ENCODE results near the gene TPCN1. TPM values are rescaled to one million over a fixed set of nuclear protein-coding genes. Genes with fewer than 3 reads are reported as not detected.

The TPCN1 gene
- total RNA-seq, 2 donors from 2014 or later = 45.1 to 78.4 TPM

DNA sequence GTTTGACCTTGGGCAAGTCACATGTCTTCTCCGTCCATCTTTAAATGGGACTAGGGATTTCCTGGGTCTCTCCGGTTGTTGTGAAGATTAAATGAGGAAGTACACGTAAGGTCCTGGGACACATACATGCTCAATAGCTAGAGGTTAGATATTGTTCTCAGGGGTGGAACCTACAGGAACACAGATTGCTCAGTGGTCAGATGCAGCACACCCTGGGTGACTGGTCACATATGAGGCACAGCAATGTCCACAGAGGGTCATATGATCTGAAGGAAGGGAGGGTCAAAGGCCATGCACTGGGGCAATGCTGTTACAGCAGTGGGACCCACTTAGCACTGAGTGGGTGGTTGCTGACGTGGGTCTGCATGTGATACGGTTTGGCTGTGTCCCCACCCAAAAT is 125.1 kb downstream of the TPCN1 start:
- no peak for ATAC-seq
- no peaks in the 10 kb centered on the region for H3K4me1 ChIP-seq

DNA sequence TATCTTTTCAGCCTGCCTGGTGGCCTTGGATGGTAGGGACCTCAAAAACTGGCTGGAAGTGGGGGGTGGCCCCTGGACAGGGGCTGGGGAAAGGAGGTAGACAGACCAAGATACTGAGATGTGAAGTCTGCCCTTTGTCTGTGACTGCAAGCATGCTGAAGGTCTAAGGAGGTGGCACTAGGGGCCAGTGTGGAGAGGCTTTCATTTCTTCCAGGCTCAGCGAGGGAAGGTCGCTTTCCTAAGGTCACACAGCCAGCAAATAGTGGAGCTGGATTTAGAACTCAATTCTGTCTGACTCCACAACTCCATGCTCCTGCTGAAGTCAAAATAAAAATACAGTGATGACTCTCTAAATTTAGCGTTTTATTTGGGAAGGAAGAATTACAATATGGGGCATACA is 125.8 kb downstream of the TPCN1 start:
- intact Hi-C loops (cut with DNase I) = no loop called here
- no peaks in the 10 kb centered on the region for H3K4me1 ChIP-seq
- no peaks in the 10 kb centered on the region for H3K9me3 ChIP-seq
- H3K4me3 ChIP-seq = no peak overlapping the region
- no peaks in the 10 kb centered on the region for H3K36me3 ChIP-seq (replicated peaks in 1 of 2; ENCODE audit: insufficient read depth in 1 of 2, low read depth in 2 of 2)
- TF ChIP-seq POLR2A (IDR thresholded peaks at IDR 0.05) = no peak
- TF ChIP-seq, protein P1, sequence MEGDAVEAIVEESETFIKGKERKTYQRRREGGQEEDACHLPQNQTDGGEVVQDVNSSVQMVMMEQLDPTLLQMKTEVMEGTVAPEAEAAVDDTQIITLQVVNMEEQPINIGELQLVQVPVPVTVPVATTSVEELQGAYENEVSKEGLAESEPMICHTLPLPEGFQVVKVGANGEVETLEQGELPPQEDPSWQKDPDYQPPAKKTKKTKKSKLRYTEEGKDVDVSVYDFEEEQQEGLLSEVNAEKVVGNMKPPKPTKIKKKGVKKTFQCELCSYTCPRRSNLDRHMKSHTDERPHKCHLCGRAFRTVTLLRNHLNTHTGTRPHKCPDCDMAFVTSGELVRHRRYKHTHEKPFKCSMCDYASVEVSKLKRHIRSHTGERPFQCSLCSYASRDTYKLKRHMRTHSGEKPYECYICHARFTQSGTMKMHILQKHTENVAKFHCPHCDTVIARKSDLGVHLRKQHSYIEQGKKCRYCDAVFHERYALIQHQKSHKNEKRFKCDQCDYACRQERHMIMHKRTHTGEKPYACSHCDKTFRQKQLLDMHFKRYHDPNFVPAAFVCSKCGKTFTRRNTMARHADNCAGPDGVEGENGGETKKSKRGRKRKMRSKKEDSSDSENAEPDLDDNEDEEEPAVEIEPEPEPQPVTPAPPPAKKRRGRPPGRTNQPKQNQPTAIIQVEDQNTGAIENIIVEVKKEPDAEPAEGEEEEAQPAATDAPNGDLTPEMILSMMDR (IDR thresholded peaks at IDR 0.05) = no peak
- H3K27ac ChIP-seq = no peak overlapping the region
- no peaks in the 10 kb centered on the region for H3K27me3 ChIP-seq
- DNase-seq = no peak
- 86 to 92% methylated on average over 3 of the region's 3 CpGs for WGBS, 2 donors
- no peak for ATAC-seq

More for the DNA sequence above, 125.1 kb downstream of the TPCN1 start:
- 80 to 90% methylated on average over 4 to 5 of the region's 5 CpGs for WGBS, 2 donors
- no peak overlapping the region for H3K4me3 ChIP-seq
- H3K36me3 ChIP-seq (replicated peaks in 1 of 2; ENCODE audit: insufficient read depth in 1 of 2, low read depth in 2 of 2) = no peaks in the 10 kb centered on the region
- no peak for DNase-seq
- no peaks in the 10 kb centered on the region for H3K27me3 ChIP-seq
- H3K9me3 ChIP-seq = no peaks in the 10 kb centered on the region
- no peak for TF ChIP-seq POLR2A (IDR thresholded peaks at IDR 0.05)
- TF ChIP-seq, protein P1 (IDR thresholded peaks at IDR 0.05) = no peak
- intact Hi-C loops (cut with DNase I) = no loop called here
- H3K27ac ChIP-seq = no peak overlapping the region

DNA sequence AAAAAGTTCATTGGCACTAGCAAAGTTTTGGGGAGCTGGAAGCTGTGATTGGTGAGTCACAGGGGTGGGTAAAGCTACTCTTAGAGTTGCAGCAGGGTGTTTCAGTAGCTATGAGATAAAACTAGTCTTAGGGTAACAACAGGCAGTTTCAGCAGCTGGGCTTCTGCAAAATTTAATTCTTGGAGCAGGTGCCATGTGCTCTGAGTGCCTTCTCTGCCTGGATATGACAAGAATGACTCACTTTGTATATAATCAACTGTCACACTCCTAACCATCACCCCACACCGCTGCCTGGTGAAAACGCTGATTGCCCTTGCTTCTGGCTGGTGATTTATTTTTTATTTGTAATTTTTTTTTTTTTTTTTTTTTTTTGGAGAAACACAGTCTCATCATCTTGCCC is 126.6 kb downstream of the TPCN1 start:
- H3K36me3 ChIP-seq (replicated peaks in 1 of 2; ENCODE audit: insufficient read depth in 1 of 2, low read depth in 2 of 2) = no peaks in the 10 kb centered on the region
- H3K4me1 ChIP-seq = no peaks in the 10 kb centered on the region
- H3K4me3 ChIP-seq = no peak overlapping the region
- TF ChIP-seq POLR2A (IDR thresholded peaks at IDR 0.05) = no peak
- TF ChIP-seq, protein P1 (IDR thresholded peaks at IDR 0.05) = no peak
- WGBS, 2 donors = 83 to 91% methylated on average over 2 of the region's 2 CpGs
- intact Hi-C loops (cut with DNase I) = no loop called here
- no peaks in the 10 kb centered on the region for H3K9me3 ChIP-seq
- no peak overlapping the region for H3K27ac ChIP-seq
- ATAC-seq (no peak), DNase-seq (no peak)
- no peaks in the 10 kb centered on the region for H3K27me3 ChIP-seq

Small RNA genes within 50 kb of the gene (microRNA-seq; reads per million reads assigned to microRNA genes)
- gene MIR6762 (ENCODE audit: borderline number of aligned reads in 2 of 2, borderline replicate concordance in 2 of 2) = 0 reads per million in 2 donors

Small RNA genes within 50 kb of the gene (small RNA-seq; reads per million reads assigned to genes)
- not detected for gene MIR6762
- not detected for gene RF00019

Other genes with a start within 250 kb of the TPCN1 start
- 1 to 10 TPM; 1.6 to 2.3 TPM for gene OAS2, start 242.9 kb upstream of the TPCN1 start, total RNA-seq
- gene DTX1, start 164.7 kb upstream of the TPCN1 start, total RNA-seq = 10 to 100 TPM; 11.9 to 17.5 TPM
- gene RASAL1, start 85.7 kb upstream of the TPCN1 start, total RNA-seq = 1 to 10 TPM in 1 of 2 donors, under 1 TPM in 1; 0.66 to 2.1 TPM
- gene CFAP73, start 71.7 kb upstream of the TPCN1 start, total RNA-seq = under 1 TPM in 1 of 2 donors, not detected in 1; 0.99 TPM
- gene DDX54, start 36.0 kb upstream of the TPCN1 start, total RNA-seq = 10 to 100 TPM; 52.7 TPM
- gene RITA1, start 35.7 kb upstream of the TPCN1 start, total RNA-seq = 10 to 100 TPM in 1 of 2 donors, 1 to 10 TPM in 1; 6.9 to 15.3 TPM
- gene SLC8B1, start 113.6 kb downstream of the TPCN1 start, total RNA-seq = 10 to 100 TPM; 25.2 to 44.2 TPM
- 10 to 100 TPM; 17.8 to 18.4 TPM for gene PLBD2, start 137.1 kb downstream of the TPCN1 start, total RNA-seq
- gene SDS, start 182.4 kb downstream of the TPCN1 start, total RNA-seq = under 1 TPM; 0.33 to 0.52 TPM
- 10 to 100 TPM in 1 of 2 donors, 1 to 10 TPM in 1; 7.5 to 15.2 TPM for gene SDSL, start 200.9 kb downstream of the TPCN1 start, total RNA-seq